Purkinje cell (primary cell): Measurements from ENCODE around the gene GOLGA8N. TPM values are rescaled to one million over a fixed set of nuclear protein-coding genes. Genes with fewer than 3 reads are reported as not detected.

Source experiments
- polyA plus RNA-seq: library from polyadenylated mRNA; unstranded; fragments of >200 nt; fragmentation: Nextera tagmentation; gene quantifications from 2 replicates; pipeline ENCODE4 v1.2.1, GENCODE V29; 2014

Gene GOLGA8N
- 0.59 and 0.62 TPM in 2 replicates for polyA plus RNA-seq

GRCh38 chr15:32593151-32593550, at the start of gene GOLGA8N:
GOLGA8N (plus strand) TSS chr15:32593456.

GRCh38 chr15:32615051-32615870, 22.0 kb downstream of the GOLGA8N start, which contains the start of gene ARHGAP11A:
ARHGAP11A (plus strand) TSS chr15:32615504; CDS start chr15:32616212, 708 bp downstream.

GRCh38 chr15:32641517-32642059, 48.3 kb downstream of the GOLGA8N start, which contains the start of gene SCG5:
SCG5 (plus strand) TSS chr15:32641710; CDS start chr15:32643593, 1,883 bp downstream.

Other genes with a start within 250 kb of the GOLGA8N start
- not detected in 2 replicates for gene GOLGA8K, start 190.2 kb upstream of the GOLGA8N start, polyA plus RNA-seq
- gene GOLGA8O, start 137.8 kb upstream of the GOLGA8N start, polyA plus RNA-seq = not detected in 2 replicates
- 0.59 and 1.3 TPM in 2 replicates for gene ARHGAP11A, start 22.0 kb downstream of the GOLGA8N start, polyA plus RNA-seq
- gene SCG5, start 48.3 kb downstream of the GOLGA8N start, polyA plus RNA-seq = 399 and 790 TPM in 2 replicates
- gene GREM1, start 124.5 kb downstream of the GOLGA8N start, polyA plus RNA-seq = 1.6 TPM in 1 of 2 replicates, not detected in the other